NT2/D1 (cell line): ENCODE measurements around the gene MLPH.

Source experiments
- DNase-seq: peaks from one replicate; pipeline ENCODE4 v3.0.0-alpha.2; 2011; ENCODE audit warnings: low read depth, low spot score
- H3K27me3 ChIP-seq: 2 replicates; pipeline ENCODE4 v1.6.0; 2011; ENCODE audit warnings: mild to moderate bottlenecking; ENCODE audit not compliant: insufficient read length, insufficient read depth
- H3K36me3 ChIP-seq: 2 replicates; pipeline ENCODE4 v1.6.1; 2011; ENCODE audit warnings: mild to moderate bottlenecking, low read length, mixed read lengths; ENCODE audit not compliant: insufficient read depth, insufficient read length
- H3K4me1 ChIP-seq: 2 replicates; pipeline ENCODE4 v1.5.1; 2011; ENCODE audit not compliant: insufficient read depth, insufficient read length
- H3K4me3 ChIP-seq: 2 replicates; pipeline ENCODE4 v1.5.1; 2011; ENCODE audit warnings: low read depth; ENCODE audit not compliant: insufficient read length
- H3K9ac ChIP-seq: 2 replicates; pipeline ENCODE4 v1.6.0; 2011; ENCODE audit warnings: low read depth; ENCODE audit not compliant: insufficient read length
- H3K9me3 ChIP-seq: 2 replicates; pipeline ENCODE4 v1.5.1; 2011; ENCODE audit warnings: mild to moderate bottlenecking, low read length; ENCODE audit not compliant: insufficient read depth
- SUZ12 ChIP-seq: IDR thresholded peaks from 2 replicates; pipeline ENCODE4 v1.6.1; 2011; ENCODE audit not compliant: insufficient read length, insufficient read depth; ENCODE audit errors: extremely low read depth
- YY1 ChIP-seq: IDR thresholded peaks from 2 replicates; pipeline ENCODE4 v1.6.1; 2011; ENCODE audit not compliant: insufficient read length, insufficient read depth
- ZNF274 ChIP-seq: IDR thresholded peaks from 2 replicates; pipeline ENCODE4 v1.6.1; 2011; ENCODE audit warnings: mild to moderate bottlenecking, low read depth, low read length

Gene MLPH

DNA sequence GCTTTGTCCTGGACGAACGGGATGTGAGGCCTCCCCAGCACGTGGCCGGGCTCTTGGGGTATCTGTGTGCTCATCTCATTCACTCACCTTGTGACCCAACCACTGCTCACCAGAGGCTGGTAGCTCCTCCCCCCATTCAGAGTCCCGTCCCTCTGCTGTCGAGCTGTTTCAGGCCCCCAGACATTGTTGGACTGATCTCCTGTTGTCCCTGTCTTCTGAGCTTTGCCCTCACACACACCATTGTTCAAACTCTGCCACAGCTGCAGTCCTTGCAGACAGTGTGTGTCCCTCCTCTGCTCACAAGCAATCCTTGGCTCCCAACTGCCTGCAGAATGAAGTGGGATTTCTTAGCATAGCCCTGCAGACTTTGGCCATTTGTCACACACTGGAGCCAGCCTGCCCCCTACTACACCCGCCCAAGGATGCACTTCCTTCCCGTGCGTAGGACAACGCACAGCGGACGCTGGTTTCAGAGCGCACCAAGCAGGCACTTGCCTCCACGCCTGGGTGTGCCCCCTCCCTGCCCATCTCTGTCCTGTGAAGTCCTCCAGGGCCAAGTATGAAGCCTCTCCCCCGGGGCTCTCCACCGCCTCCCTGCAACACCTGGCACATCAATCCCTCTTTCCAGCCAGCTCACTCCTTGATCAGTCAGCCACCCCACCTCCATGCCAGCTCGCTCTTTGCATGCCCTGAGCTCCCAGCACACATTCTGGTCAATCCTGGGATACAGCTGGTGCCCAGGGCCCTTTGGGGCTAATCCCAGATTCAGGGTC is 62.8 kb downstream of the MLPH start:
- H3K27me3 ChIP-seq = no peaks in the 10 kb centered on the region
- peaks cover 15% of the 10 kb centered on the region for H3K9me3 ChIP-seq
- no peak for TF ChIP-seq SUZ12
- no peak for TF ChIP-seq YY1
- no peak for TF ChIP-seq ZNF274
- DNase-seq = no peak
- no peaks in the 10 kb centered on the region for H3K4me1 ChIP-seq
- H3K9ac ChIP-seq = no peak overlapping the region
- H3K36me3 ChIP-seq = no peaks in the 10 kb centered on the region
- H3K4me3 ChIP-seq = no peak overlapping the region

DNA sequence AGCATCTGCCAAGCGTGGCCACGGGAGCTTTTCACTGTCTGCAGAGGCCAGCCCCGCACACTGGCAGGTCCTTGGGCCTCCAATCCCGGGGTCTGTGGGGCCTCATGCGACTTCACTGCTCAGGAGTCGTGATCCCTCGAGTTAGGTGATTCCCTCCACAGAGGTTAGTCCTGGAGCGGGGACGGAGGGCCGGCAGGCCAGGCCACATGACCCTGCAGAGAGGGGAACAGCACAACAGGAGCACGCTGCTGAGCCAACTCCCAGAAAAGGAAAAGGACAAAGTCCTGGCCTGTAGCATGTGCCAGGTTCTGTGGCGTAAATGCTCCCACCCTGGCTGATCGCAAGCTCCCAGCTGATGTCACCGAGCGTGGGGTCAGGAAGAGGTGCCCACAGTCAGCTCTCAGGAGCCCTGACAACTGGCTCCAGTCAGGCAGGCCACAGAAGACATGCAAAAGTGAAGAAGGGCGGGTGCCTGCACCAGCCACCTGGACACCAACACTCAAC is 64.1 kb downstream of the MLPH start:
- Histone ChIP-seq H3K4me3 (no peak overlapping the region), H3K4me1 (no peaks in the 10 kb centered on the region), H3K9ac (no peak overlapping the region), H3K9me3 (peaks cover 28% of the 10 kb centered on the region), H3K36me3 (no peaks in the 10 kb centered on the region), H3K27me3 (no peaks in the 10 kb centered on the region)
- TF ChIP-seq ZNF274 (no peak), SUZ12 (no peak), YY1 (no peak)
- DNase-seq = no peak

DNA sequence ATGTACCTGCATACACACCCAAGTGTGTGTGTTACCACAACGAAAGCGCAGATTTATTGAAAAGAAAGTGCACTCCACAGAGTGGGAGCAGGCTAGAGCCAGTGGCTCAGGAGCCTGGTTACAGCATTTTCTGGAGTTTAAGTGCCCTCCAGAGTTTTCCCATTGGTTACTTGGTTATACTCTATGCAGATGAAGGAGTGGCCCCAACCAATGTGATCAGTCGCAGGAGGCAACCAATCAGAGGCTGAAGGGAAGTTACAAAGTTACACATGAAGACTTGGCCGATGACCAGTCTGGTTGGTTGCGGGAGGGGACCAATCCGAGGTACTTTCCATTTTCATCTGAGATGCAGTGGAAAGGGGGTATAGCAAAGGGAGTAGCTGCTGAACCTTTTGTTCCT is 65.9 kb downstream of the MLPH start:
- H3K9ac ChIP-seq = no peak overlapping the region
- no peaks in the 10 kb centered on the region for H3K4me1 ChIP-seq
- H3K4me3 ChIP-seq = no peak overlapping the region
- TF ChIP-seq YY1 (no peak), ZNF274 (no peak), SUZ12 (no peak)
- DNase-seq = no peak
- peaks cover 34% of the 10 kb centered on the region for H3K9me3 ChIP-seq
- no peaks in the 10 kb centered on the region for H3K27me3 ChIP-seq
- H3K36me3 ChIP-seq = no peaks in the 10 kb centered on the region

DNA sequence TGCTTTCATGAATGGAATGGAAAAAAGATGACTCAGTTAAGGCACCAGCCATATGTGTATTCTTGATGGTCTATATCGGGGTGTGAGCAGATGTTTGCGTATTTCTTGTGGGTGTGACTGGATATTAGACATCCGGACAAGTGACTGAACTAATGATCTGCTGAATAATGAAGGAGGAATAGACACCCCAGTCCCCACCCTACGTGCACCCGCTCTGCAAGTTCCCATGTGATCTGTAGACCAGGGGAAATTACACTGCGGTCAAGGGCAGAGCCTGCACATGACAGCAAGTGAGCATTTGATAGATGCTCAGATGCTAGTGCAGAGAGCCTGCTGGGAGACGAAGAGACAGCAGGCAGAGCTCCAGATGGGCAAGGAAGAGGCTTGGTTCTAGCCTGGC is 66.9 kb downstream of the MLPH start:
- no peaks in the 10 kb centered on the region for H3K27me3 ChIP-seq
- H3K9ac ChIP-seq = no peak overlapping the region
- no peak for DNase-seq
- no peaks in the 10 kb centered on the region for H3K4me1 ChIP-seq
- no peaks in the 10 kb centered on the region for H3K36me3 ChIP-seq
- no peak for TF ChIP-seq ZNF274
- no peak for TF ChIP-seq SUZ12
- TF ChIP-seq YY1 = no peak
- H3K4me3 ChIP-seq = no peak overlapping the region
- peaks cover 34% of the 10 kb centered on the region for H3K9me3 ChIP-seq

DNA sequence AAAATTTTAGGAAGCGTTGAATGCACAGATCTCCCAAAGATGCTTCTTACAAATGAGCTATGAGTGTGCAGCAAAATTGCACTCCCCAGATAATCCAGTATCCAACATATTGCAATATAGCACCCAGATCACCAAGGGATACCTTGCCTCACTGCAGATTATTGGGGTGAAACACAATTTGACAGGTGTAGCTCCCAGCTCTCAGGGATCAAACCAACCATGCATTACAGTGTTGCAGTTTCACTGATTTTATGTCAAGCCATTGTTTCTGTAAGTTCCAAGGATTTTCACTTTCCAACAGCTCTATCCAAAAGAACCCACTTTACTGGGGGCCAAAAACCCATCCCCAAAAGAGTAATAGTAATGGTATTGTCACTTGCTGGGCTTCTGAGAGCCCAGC is 68.5 kb downstream of the MLPH start:
- no peak for DNase-seq
- no peak overlapping the region for H3K4me3 ChIP-seq
- no peaks in the 10 kb centered on the region for H3K36me3 ChIP-seq
- H3K27me3 ChIP-seq = no peaks in the 10 kb centered on the region
- no peak overlapping the region for H3K9ac ChIP-seq
- TF ChIP-seq YY1 = no peak
- no peak for TF ChIP-seq ZNF274
- TF ChIP-seq SUZ12 = no peak
- peaks cover 34% of the 10 kb centered on the region for H3K9me3 ChIP-seq
- H3K4me1 ChIP-seq = no peaks in the 10 kb centered on the region

DNA sequence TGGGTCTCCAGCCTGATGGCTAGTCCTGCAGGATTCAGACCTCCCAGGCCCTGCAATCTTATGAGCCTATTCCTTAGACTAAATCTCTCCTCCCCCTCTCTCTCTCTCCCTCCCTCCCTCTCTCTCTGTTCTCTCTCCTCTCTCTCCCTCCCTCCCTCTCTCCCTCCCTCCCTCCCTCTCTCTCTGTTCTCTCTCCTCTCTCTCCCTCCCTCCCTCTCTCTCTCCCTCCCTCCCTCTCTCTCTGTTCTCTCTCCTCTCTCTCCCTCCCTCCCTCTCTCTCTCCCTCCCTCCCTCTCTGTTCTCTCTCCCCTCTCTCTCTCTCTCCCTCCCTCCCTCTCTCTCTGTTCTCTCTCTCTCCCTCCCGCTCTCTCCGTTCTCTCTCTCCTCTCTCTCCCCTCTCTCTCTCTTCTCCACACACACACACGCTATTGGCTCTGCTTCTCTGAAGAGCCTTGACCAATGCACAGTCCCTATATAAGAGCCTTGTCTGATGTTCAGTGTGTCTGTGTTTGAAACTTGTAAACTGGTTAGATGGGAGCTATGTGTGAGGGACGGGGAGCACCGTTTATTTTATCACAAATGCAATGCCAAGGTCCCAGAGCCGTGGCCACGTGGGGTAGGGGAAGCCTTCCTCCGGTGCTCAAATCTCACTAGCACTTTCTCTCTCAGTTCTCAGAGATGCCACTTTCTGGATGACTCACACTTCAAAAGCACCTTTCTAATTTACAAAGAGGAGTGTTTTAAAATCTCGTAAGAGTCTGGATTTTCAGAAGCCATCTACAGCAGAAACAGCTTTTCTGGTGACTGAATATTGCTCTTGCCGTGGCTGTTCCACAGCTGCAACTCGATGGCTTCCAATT is 70.0 kb downstream of the MLPH start:
- H3K36me3 ChIP-seq = no peaks in the 10 kb centered on the region
- no peaks in the 10 kb centered on the region for H3K4me1 ChIP-seq
- no peak overlapping the region for H3K4me3 ChIP-seq
- no peak for TF ChIP-seq YY1
- TF ChIP-seq SUZ12 = no peak
- TF ChIP-seq ZNF274 = no peak
- DNase-seq = no peak
- H3K27me3 ChIP-seq = no peaks in the 10 kb centered on the region
- peaks cover 34% of the 10 kb centered on the region for H3K9me3 ChIP-seq
- H3K9ac ChIP-seq = no peak overlapping the region

DNA sequence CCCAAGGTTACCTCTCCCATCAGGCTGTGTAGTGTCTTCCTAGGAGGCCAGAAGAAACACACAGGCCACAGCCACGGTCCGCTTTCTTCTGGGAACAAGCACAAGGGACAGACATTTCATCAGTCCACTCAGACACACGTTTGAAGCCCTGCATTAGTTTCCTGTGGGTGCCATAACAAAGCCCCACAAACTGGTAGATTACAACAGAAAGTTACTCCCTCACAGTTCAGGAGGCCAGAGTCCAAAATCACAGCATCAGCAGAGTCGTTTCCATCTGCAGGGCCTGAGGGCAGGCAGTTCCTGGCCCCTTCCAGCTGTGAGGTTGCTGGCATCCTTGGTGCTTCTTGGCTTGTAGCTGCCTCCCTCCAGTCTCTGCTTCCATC is 70.6 kb downstream of the MLPH start:
- TF ChIP-seq SUZ12 (no peak), YY1 (no peak), ZNF274 (no peak)
- H3K9me3 ChIP-seq = peaks cover 32% of the 10 kb centered on the region
- H3K36me3 ChIP-seq = no peaks in the 10 kb centered on the region
- no peak overlapping the region for H3K9ac ChIP-seq
- H3K27me3 ChIP-seq = no peaks in the 10 kb centered on the region
- DNase-seq = no peak
- no peak overlapping the region for H3K4me3 ChIP-seq
- no peaks in the 10 kb centered on the region for H3K4me1 ChIP-seq
